Suprapubic skin (tissue), 3 donors: ENCODE results near the gene DNAJC11.

Experiments used
- CTCF ChIP-seq, 2 donors: fragments of 200-600 bp in 1 of 2; fragments of 450-650 bp in 1 of 2; sonication (generic) in 1 of 2; IDR thresholded peaks; one replicate each; pipeline ENCODE4 v1.5.1; 2016 to 2019; ENCODE audit warnings: antibody characterized with exemption in 2 of 2, mild to moderate bottlenecking in 1 of 2, moderate library complexity in 1 of 2
- POLR2A ChIP-seq, 2 donors: fragments of 450-650 bp; IDR thresholded peaks; one replicate each; pipeline ENCODE4 v1.6.1; 2017; ENCODE audit warnings: antibody characterized with exemption in 2 of 2, mild to moderate bottlenecking in 2 of 2, moderate library complexity in 2 of 2

GRCh38 chr1:6627841-6628545 lies 73.6 kb downstream of the DNAJC11 start:
- TF ChIP-seq POLR2A (IDR thresholded peaks at IDR 0.05) (no peak), CTCF (IDR thresholded peaks at IDR 0.05) (no peak)
